Measurements from ENCODE around the gene KRTAP10-9. TPM values are rescaled to one million over a fixed set of nuclear protein-coding genes. Genes with fewer than 3 reads are reported as not detected.

The KRTAP10-9 gene
- total RNA-seq, 4 donors from 2014 or later, result not detected

DNA sequence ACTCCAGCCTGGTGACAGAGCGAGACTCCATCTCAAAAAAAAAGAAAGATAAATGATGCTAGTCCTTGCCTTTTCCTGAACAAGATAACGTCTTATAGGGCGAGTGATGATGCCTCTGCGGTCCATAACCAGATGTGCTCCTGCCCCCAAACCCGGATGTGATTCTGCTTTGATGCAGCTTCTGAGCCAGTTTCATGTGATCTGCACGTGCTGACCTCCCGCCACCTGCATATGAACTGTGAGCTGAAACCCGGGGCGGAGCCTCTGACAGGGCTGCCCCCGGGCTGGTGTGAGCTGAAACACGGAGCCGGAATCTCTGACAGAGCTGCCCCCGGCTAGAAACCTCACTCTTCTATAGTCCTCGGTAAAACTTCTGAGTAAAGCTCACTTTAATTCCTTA is 26.2 kb downstream of the KRTAP10-9 start:
- no peak for TF ChIP-seq CTCF (IDR thresholded peaks at IDR 0.05; ENCODE audit: low read depth)

- no peak for TF ChIP-seq CTCF (IDR thresholded peaks at IDR 0.05; ENCODE audit: low read depth)
These were observed 27.0 kb downstream of the KRTAP10-9 start for GRCh38 chr21:44653656-44654575.

DNA sequence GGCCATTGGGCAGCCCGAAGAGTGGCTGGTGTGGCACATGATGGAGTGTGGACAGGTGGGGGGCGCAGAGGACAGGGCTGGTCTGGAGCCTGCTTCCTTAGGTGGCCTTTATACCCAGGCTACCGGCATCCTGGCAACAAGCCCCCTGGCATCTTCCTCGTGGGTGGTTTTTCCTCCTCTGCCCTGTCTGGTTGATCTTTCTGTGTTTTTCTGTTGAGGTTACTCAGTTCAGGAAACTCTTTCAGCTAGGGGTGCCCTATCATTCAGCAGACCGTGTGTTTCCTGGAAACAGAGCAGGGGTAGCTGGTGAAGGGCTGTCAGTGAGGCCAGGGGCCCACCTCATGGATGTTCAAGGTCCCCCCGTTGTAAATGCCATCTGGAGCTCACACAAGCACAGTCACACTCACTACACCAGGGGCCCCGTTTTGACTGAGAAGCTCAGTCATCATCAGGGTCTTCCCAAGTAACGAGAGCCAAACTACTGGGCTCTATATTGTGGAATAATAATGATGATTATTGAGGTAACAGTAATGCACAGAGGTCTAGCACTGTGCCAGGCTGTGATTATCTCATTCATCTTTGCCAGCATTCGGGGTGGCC is 27.8 kb downstream of the KRTAP10-9 start, which contains the start of gene KRTAP12-4:
Gene KRTAP12-4, minus strand, starts transcription at position 84 of the 600 bp plus-strand sequence. Its CDS starts 45 bp downstream, at position 39.
- no peak for TF ChIP-seq CTCF (IDR thresholded peaks at IDR 0.05; ENCODE audit: low read depth)

DNA sequence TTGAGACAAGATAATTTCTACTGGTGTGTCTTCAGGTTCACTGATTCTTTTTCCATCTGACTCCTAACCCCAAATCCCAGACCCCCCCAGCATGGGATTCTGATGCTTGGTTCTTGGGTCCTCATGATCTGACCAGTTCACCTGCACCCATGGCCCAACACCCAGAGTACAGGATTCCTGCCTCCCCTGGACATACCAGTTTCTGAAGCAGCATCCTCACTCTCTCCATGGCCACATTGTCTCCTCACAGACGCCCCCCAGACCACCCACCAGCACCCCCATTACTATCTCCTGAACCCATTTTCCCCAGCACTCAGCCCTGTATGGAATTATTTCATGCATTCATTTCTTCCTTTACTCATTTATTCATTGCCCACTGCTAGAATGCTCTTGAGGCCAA is 30.0 kb downstream of the KRTAP10-9 start:
- no peak for TF ChIP-seq CTCF (IDR thresholded peaks at IDR 0.05; ENCODE audit: low read depth)

GRCh38 chr21:44657635-44658540 is 31.0 kb downstream of the KRTAP10-9 start, which contains the start of gene KRTAP12-3:
Gene KRTAP12-3 (plus strand): TSS chr21:44657932. CDS start chr21:44657980, 48 bp downstream.
- no peak for TF ChIP-seq CTCF (IDR thresholded peaks at IDR 0.05; ENCODE audit: low read depth)

DNA sequence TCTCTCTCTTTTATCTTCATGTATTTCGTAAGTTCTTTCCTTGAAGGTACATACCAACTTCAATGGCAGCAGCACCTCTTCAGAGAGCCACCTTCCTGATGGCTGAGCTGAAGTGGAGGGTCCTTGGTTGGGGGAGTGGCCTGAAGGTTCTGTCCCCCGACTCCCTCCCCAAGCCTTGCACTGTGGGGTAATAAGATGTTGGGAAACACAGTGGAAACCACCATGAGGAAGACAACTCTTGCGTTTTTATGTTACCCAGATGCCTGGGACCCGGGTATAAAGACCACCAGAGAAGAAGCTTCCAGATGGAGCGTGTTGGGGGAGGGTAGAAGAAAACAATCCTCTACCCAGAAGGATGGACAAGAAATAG is 31.6 kb downstream of the KRTAP10-9 start:
- no peak for TF ChIP-seq CTCF (IDR thresholded peaks at IDR 0.05; ENCODE audit: low read depth)

All from subcutaneous adipose tissue (tissue), 4 donors.